SK-N-SH (cell line): Measurements from ENCODE around the gene UBE2G2. TPM values are rescaled to one million over a fixed set of nuclear protein-coding genes. Genes with fewer than 3 reads are reported as not detected.

Experiments used
- CTCF ChIA-PET: fragments of 300-600, 350-600 bp; formaldehyde crosslinking; extraction: SDS; loops from one replicate; lab custom pipeline; 2021; lab: Yijun Ruan, JAX
- POLR2A ChIA-PET: fragments of 350-600 bp; sonication (Branson Sonifier 250); formaldehyde crosslinking; extraction: SDS; loops from one replicate; lab custom pipeline; 2020; ENCODE audit warnings: antibody characterized with exemption, inconsistent platforms; lab: Yijun Ruan, JAX
- DNase-seq: peaks from one replicate; pipeline ENCODE4 v3.0.0; 2012
- H2AFZ ChIP-seq: fragments of 200-600 bp; sonication (generic); 2 replicates; pipeline ENCODE4 v1.8.1; 2016; ENCODE audit warnings: antibody characterized with exemption, mild to moderate bottlenecking, low read depth
- H3F3A ChIP-seq: fragments of 200-600 bp; sonication (generic); replicated peaks from 2 replicates; pipeline ENCODE3; 2016; ENCODE audit warnings: antibody characterized with exemption, mild to moderate bottlenecking; ENCODE audit not compliant: insufficient read depth
- H3K27ac ChIP-seq, 2 experiments: fragments of 200-500 bp in 1 of 2; fragments of 200-600 bp in 1 of 2; sonication (Bioruptor generic) in 1 of 2; sonication (generic), shearing (Covaris generic) in 1 of 2; 2 replicates each; pipeline versions ENCODE4 v1.5.1 to v1.6.1; 2014 to 2016; ENCODE audit warnings: low read depth in 2 of 2, inconsistent platforms in 1 of 2, low read length in 1 of 2, mild to moderate bottlenecking in 1 of 2, mixed read lengths in 1 of 2
- H3K27me3 ChIP-seq: fragments of 200-600 bp; sonication (generic), shearing (Covaris generic); 2 replicates; pipeline ENCODE4 v1.6.1; 2016; ENCODE audit warnings: mixed run types; ENCODE audit not compliant: insufficient read depth
- H3K36me3 ChIP-seq, 2 experiments: fragments of 200-500 bp in 1 of 2; fragments of 200-600 bp in 1 of 2; sonication (Bioruptor generic) in 1 of 2; sonication (generic) in 1 of 2; replicated peaks in 1 of 2; 2 replicates each; pipeline versions ENCODE3 to v1.5.1; 2014 to 2016; ENCODE audit warnings: low read length in 1 of 2, mild to moderate bottlenecking in 1 of 2; ENCODE audit not compliant: insufficient read depth in 2 of 2, control insufficient read depth in 1 of 2
- H3K4me1 ChIP-seq, 2 experiments: fragments of 200-500 bp in 1 of 2; fragments of 200-600 bp in 1 of 2; sonication (Bioruptor generic) in 1 of 2; sonication (generic), shearing (Covaris generic) in 1 of 2; 2 replicates each; pipeline versions ENCODE4 v1.5.1 to v1.6.1; 2014 to 2016; ENCODE audit warnings: low read depth in 1 of 2, low read length in 1 of 2, mixed run types in 1 of 2; ENCODE audit not compliant: insufficient read depth in 2 of 2, control insufficient read depth in 1 of 2
- H3K4me2 ChIP-seq: fragments of 200-600 bp; sonication (generic), shearing (Covaris generic); 2 replicates; pipeline ENCODE4 v1.6.1; 2017; ENCODE audit warnings: mixed run types
- H3K4me3 ChIP-seq, 2 experiments: fragments of 200-500 bp in 1 of 2; fragments of 200-600 bp in 1 of 2; sonication (Bioruptor generic) in 1 of 2; sonication (generic), shearing (Covaris generic) in 1 of 2; 2 replicates each; pipeline versions ENCODE4 v1.5.1 to v1.8.1; 2014 to 2016; ENCODE audit warnings: low read depth in 2 of 2, inconsistent platforms in 1 of 2, low read length in 1 of 2, mild to moderate bottlenecking in 1 of 2, mixed read lengths in 1 of 2, moderate library complexity in 1 of 2
- H3K79me2 ChIP-seq: fragments of 200-600 bp; sonication (generic); 2 replicates; pipeline ENCODE4 v1.8.1; 2017; ENCODE audit warnings: mild to moderate bottlenecking; ENCODE audit not compliant: insufficient read depth
- H3K9ac ChIP-seq: fragments of 200-600 bp; sonication (generic); 2 replicates; pipeline ENCODE4 v1.6.1; 2017; ENCODE audit warnings: mixed run types
- H3K9me2 ChIP-seq: fragments of 200-600 bp; sonication (generic); 2 replicates; pipeline ENCODE4 v1.6.1; 2017; ENCODE audit warnings: mixed run types
- H3K9me3 ChIP-seq: fragments of 200-600 bp; sonication (generic); 2 replicates; pipeline ENCODE4 v1.6.1; 2017; ENCODE audit warnings: mixed run types, mild to moderate bottlenecking, moderate library complexity
- H4K20me1 ChIP-seq: fragments of 200-600 bp; sonication (generic); 2 replicates; pipeline ENCODE4 v1.6.1; 2017; ENCODE audit warnings: mild to moderate bottlenecking, mixed run types; ENCODE audit not compliant: insufficient read depth
- CTCF ChIP-seq: fragments of 200-600 bp; sonication (generic); IDR thresholded peaks from 2 replicates; pipeline ENCODE4 v1.6.1; 2017; ENCODE audit warnings: antibody characterized with exemption, mild to moderate bottlenecking, moderate library complexity
- ELF1 ChIP-seq: IDR thresholded peaks from 2 replicates; pipeline ENCODE4 v1.4.0; 2012
- EZH2phosphoT487 ChIP-seq: fragments of 200-600 bp; sonication (generic); IDR thresholded peaks from 2 replicates; pipeline ENCODE4 v1.6.1; 2017; ENCODE audit warnings: low read depth, mixed run types, mild to moderate bottlenecking, antibody characterized with exemption, moderate library complexity, borderline replicate concordance
- FOXJ3 ChIP-seq: sonication (generic); formaldehyde crosslinking; IDR thresholded peaks from 2 replicates; pipeline ENCODE4 v1.5.1; 2020; ENCODE audit warnings: mild to moderate bottlenecking, missing genetic modification reagents
- GATA2 ChIP-seq: sonication (generic); formaldehyde crosslinking; IDR thresholded peaks from 2 replicates; pipeline ENCODE4 v1.5.0; 2020; ENCODE audit warnings: mild to moderate bottlenecking, missing genetic modification reagents
- MAX ChIP-seq: IDR thresholded peaks from 2 replicates; pipeline ENCODE4 v1.4.0; 2012; ENCODE audit warnings: low read depth
- NFIC ChIP-seq: IDR thresholded peaks from 2 replicates; pipeline ENCODE4 v1.4.0; 2012; ENCODE audit warnings: borderline replicate concordance
- RAD21 ChIP-seq: IDR thresholded peaks from 2 replicates; pipeline ENCODE4 v1.6.1; 2012; ENCODE audit warnings: mild to moderate bottlenecking, low read length
- RFX5 ChIP-seq: IDR thresholded peaks from 2 replicates; pipeline ENCODE4 v1.6.1; 2012; ENCODE audit warnings: mild to moderate bottlenecking, improper control_type of control experiment, low read length
- SIN3A ChIP-seq: IDR thresholded peaks from 2 replicates; pipeline ENCODE4 v1.6.1; 2012; ENCODE audit warnings: low read depth, mild to moderate bottlenecking, low read length, moderate library complexity, borderline replicate concordance
- TEAD4 ChIP-seq: IDR thresholded peaks from 2 replicates; pipeline ENCODE4 v1.4.0; 2012; ENCODE audit warnings: mild to moderate bottlenecking, borderline replicate concordance; ENCODE audit not compliant: insufficient read depth
- USF1 ChIP-seq: IDR thresholded peaks from 2 replicates; pipeline ENCODE4 v1.4.0; 2012; ENCODE audit warnings: low read depth, borderline replicate concordance
- ZBTB33 ChIP-seq: IDR thresholded peaks from 2 replicates; pipeline ENCODE4 v1.4.0; 2012; ENCODE audit warnings: low read depth, borderline replicate concordance
- WGBS: methylation state at CpG from one replicate; pipeline ENCODE4 v1.1.6; 2017; ENCODE audit warnings: low lambda C conversion rate; 5-methylcytosine and 5-hydroxymethylcytosine counted together
- polyA plus RNA-seq, 3 experiments: library from polyadenylated mRNA; depleted of rRNA; stranded (reverse); fragments of >200 nt; gene quantifications; 2 replicates each; pipeline ENCODE4 v1.2.3, GENCODE V29; 2012

UBE2G2 gene
- polyA plus RNA-seq, 1 of the 3 experiments (the other 2 are of a cell fraction): 129 TPM

GRCh38 chr21:44785620-44786335 lies 15.8 kb downstream of the UBE2G2 start:
- H3K27me3 ChIP-seq: no peaks in the 10 kb centered on the region
- no peak overlapping the region for H3K4me2 ChIP-seq
- H3K27ac ChIP-seq: no peak overlapping the region
- H3K9ac ChIP-seq: no peak overlapping the region
- no peaks in the 10 kb centered on the region for H3K9me2 ChIP-seq
- H3K36me3 ChIP-seq: peaks cover 20 to 40% of the 10 kb centered on the region in 2 experiments
- peaks cover 88% of the 10 kb centered on the region for H3K79me2 ChIP-seq
- H3K9me3 ChIP-seq: no peaks in the 10 kb centered on the region
- peaks cover 72% of the 10 kb centered on the region for H4K20me1 ChIP-seq
- H3K4me1 ChIP-seq: peaks cover 0 to 7% of the 10 kb centered on the region in 2 experiments; a peak in 1 of 4 replicates
- ChIA-PET POLR2A (no interaction called here), CTCF (interaction anchor here (1.0 to 1.3 kb wide), 2 partner anchors 14 to 488 kb away, joined by 3 to 8 read pairs; no protein-coding TSS in a partner anchor)
- H3K4me3 ChIP-seq: no peak overlapping the region
- H3F3A ChIP-seq: no peaks in the 10 kb centered on the region
- TF ChIP-seq TEAD4 (no peak), NFIC (no peak), USF1 (no peak), RFX5 (no peak), EZH2phosphoT487 (no peak), SIN3A (no peak), GATA2 (no peak), ZBTB33 (no peak), ELF1 (no peak), FOXJ3 (CRISPR knock-in tag) (no peak), RAD21 (no peak), MAX (no peak), CTCF (no peak)
- H2AFZ ChIP-seq: no peak overlapping the region
- WGBS: 87% methylated on average over 13 of the region's 13 CpGs
- DNase-seq: no peak
